Neural cell (in vitro differentiated cells): ENCODE measurements around the gene CDC42EP2.
A peak's percentile ranks its signal among the peaks of the same experiment; 100 is the strongest.

Experiments used
- EZH2 ChIP-seq: fragments of 200-600, 300-800 bp; shearing (Covaris generic), sonication (generic); IDR thresholded peaks from 2 replicates; pipeline ENCODE4 v1.6.1; 2014; ENCODE audit warnings: antibody characterized with exemption, low read length, borderline replicate concordance, mild to moderate bottlenecking; ENCODE audit not compliant: insufficient read depth, poor library complexity, severe bottlenecking
- RAD21 ChIP-seq: fragments of 450-650 bp; conservative IDR thresholded peaks from 2 replicates; pipeline ENCODE4 v1.6.1; 2014; ENCODE audit warnings: antibody characterized with exemption, mild to moderate bottlenecking, moderate library complexity
- SMC3 ChIP-seq: fragments of 450-650 bp; conservative IDR thresholded peaks from 2 replicates; pipeline ENCODE4 v1.6.1; 2014; ENCODE audit warnings: antibody characterized with exemption, mild to moderate bottlenecking, moderate library complexity; ENCODE audit not compliant: poor library complexity
- TF ChIP-seq, protein P1 (sequence below): fragments of 450-650 bp; IDR thresholded peaks from 2 replicates; pipeline ENCODE4 v1.5.1; 2014; ENCODE audit warnings: antibody characterized with exemption, mild to moderate bottlenecking, moderate library complexity; ENCODE audit not compliant: poor library complexity, severe bottlenecking

DNA sequence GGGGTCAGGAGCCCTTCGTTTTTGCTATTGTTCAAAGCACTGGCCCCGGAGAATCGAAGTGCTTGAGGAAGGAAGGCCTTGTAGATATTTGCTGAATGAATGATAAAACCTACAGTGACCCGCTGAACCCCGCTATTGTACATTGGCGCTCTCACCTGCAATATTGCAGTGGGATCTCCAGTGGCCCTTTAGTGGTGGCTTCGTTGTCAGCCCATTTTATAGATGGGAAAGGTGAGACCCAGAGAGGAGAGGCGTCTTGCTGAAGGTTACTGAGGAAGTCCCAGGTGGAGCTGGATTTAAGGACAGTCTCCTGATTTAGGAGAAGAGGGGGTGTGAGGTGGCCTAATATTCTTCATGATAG is 1.2 kb downstream of the CDC42EP2 start:
- no peak for TF ChIP-seq EZH2
- TF ChIP-seq SMC3 = no peak
- TF ChIP-seq RAD21 = no peak
- TF ChIP-seq, protein P1, sequence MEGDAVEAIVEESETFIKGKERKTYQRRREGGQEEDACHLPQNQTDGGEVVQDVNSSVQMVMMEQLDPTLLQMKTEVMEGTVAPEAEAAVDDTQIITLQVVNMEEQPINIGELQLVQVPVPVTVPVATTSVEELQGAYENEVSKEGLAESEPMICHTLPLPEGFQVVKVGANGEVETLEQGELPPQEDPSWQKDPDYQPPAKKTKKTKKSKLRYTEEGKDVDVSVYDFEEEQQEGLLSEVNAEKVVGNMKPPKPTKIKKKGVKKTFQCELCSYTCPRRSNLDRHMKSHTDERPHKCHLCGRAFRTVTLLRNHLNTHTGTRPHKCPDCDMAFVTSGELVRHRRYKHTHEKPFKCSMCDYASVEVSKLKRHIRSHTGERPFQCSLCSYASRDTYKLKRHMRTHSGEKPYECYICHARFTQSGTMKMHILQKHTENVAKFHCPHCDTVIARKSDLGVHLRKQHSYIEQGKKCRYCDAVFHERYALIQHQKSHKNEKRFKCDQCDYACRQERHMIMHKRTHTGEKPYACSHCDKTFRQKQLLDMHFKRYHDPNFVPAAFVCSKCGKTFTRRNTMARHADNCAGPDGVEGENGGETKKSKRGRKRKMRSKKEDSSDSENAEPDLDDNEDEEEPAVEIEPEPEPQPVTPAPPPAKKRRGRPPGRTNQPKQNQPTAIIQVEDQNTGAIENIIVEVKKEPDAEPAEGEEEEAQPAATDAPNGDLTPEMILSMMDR = peak; percentile 30
